HT-29 (cell line): ENCODE results near the gene TCAP. TPM values are rescaled to one million over a fixed set of nuclear protein-coding genes. Genes with fewer than 3 reads are reported as not detected.

Experiments used
- DNase-seq: peaks from one replicate; pipeline ENCODE4 v3.0.0-alpha.2; 2015; ENCODE audit warnings: low spot score
- total RNA-seq: library from RNA; depleted of rRNA; stranded (reverse); fragments of >200 nt; shearing (Covaris generic); gene quantifications from 2 replicates; pipeline ENCODE4 v1.2.3, GENCODE V29; 2014; rRNA removed

Gene TCAP
- 1.9 and 2.2 TPM in 2 replicates for total RNA-seq

GRCh38 chr17:39664581-39665561, at the start of gene TCAP:
Gene TCAP (plus strand): TSS chr17:39665349. CDS start chr17:39665360, 11 bp downstream.
- DNase-seq = no peak

- no peak for DNase-seq
Measured at GRCh38 chr17:39615434-39615833, 49.7 kb upstream of the TCAP start.

GRCh38 chr17:39617100-39617445, 48.1 kb upstream of the TCAP start:
- DNase-seq = no peak

GRCh38 chr17:39617446-39618245, 47.5 kb upstream of the TCAP start:
- DNase-seq = peak; percentile 84

- peak; percentile 63 for DNase-seq
Measured at GRCh38 chr17:39618246-39618913, 46.8 kb upstream of the TCAP start.

GRCh38 chr17:39618956-39619785, 46.0 kb upstream of the TCAP start:
- no peak for DNase-seq

- no peak for DNase-seq
Measured at GRCh38 chr17:39619786-39620101, 45.4 kb upstream of the TCAP start.

- peak; percentile 94 for DNase-seq
Measured at GRCh38 chr17:39621523-39622379, 43.4 kb upstream of the TCAP start.

GRCh38 chr17:39622380-39623006, 42.7 kb upstream of the TCAP start:
- no peak for DNase-seq

- DNase-seq = peak; percentile 87
Measured at GRCh38 chr17:39623356-39623950, 41.7 kb upstream of the TCAP start.

GRCh38 chr17:39624313-39624712, 40.8 kb upstream of the TCAP start:
- no peak for DNase-seq

- no peak for DNase-seq
Measured at GRCh38 chr17:39625198-39625785, 39.9 kb upstream of the TCAP start.

- DNase-seq = no peak
Measured at GRCh38 chr17:39626171-39627046, 38.7 kb upstream of the TCAP start, which contains the start of gene PPP1R1B. Gene PPP1R1B (plus strand): TSS chr17:39626952. CDS start chr17:39627393, 441 bp downstream.

GRCh38 chr17:39627047-39627711, 38.0 kb upstream of the TCAP start:
- DNase-seq = no peak

GRCh38 chr17:39627712-39628516, 37.2 kb upstream of the TCAP start:
- no peak for DNase-seq
